ENCODE results near the gene REXO5. TPM values are rescaled to one million over a fixed set of nuclear protein-coding genes. Genes with fewer than 3 reads are reported as not detected.

REXO5 gene
- total RNA-seq, 2 donors from 2014 or later = 12.1 to 67.1 TPM

DNA sequence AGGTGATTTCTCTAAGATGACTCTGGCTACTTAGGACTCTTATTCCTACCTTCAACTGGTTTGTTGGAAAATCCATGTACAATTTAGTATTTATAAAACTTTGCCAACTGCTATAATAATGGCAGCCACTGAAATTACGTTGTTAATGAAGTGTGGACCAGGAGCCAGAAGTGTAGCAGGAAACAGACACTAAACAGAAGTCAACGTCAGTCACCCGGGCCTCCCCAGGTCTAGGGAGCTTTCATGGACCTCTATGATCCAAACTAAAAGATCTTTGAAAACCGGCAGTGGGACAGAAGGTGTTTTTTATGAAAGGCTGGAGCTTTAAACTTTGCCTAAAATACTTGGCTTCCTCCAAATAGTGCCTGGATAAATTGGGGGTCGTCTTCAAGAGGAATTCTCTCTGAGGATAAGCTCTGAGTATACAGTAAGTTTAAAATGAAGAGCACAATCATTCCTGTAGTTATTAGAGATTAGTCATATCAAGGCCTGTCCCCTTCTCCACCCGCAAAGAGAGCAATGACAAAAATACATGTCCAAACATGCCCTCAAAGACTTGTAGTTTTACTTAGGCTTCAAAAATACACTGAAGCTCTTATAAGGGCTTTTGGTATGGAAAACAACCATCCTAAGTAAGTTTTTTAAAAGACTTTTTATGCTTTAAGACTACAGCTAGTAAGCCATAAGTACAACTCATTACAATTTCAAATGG is 59.2 kb downstream of the REXO5 start:
- Histone ChIP-seq H3K27ac (peak overlapping the region in 1 of 2 donors; percentile 33), H3K27me3 (replicated peaks; ENCODE audit: insufficient read depth) (no peaks in the 10 kb centered on the region), H3K36me3 (no peaks in the 10 kb centered on the region), H3K4me1 (replicated peaks) (no peaks in the 10 kb centered on the region), H3K4me3 (no peak overlapping the region), H3K9me3 (no peaks in the 10 kb centered on the region)
- TF ChIP-seq CTCF (IDR thresholded peaks at IDR 0.05) (no peak), POLR2AphosphoS5 (IDR thresholded peaks at IDR 0.05) (no peak), POLR2A (IDR thresholded peaks at IDR 0.05) (no peak)
- no peak for DNase-seq (ENCODE audit: low spot score)
- WGBS = 52% methylated on average over 6 of the region's 6 CpGs
- intact Hi-C loops (cut with DNase I) = no loop called here

GRCh38 chr16:20866145-20866772 is 59.9 kb downstream of the REXO5 start:
- intact Hi-C loops (cut with DNase I) = no loop called here
- Histone ChIP-seq H3K4me3 (no peak overlapping the region), H3K27ac (peak overlapping the region in 1 of 2 donors; percentile 33), H3K4me1 (replicated peaks) (peaks cover 1% of the 10 kb centered on the region), H3K36me3 (no peaks in the 10 kb centered on the region), H3K27me3 (replicated peaks; ENCODE audit: insufficient read depth) (no peaks in the 10 kb centered on the region), H3K9me3 (no peaks in the 10 kb centered on the region)
- TF ChIP-seq POLR2AphosphoS5 (IDR thresholded peaks at IDR 0.05) (no peak), CTCF (IDR thresholded peaks at IDR 0.05) (no peak), POLR2A (IDR thresholded peaks at IDR 0.05) (no peak)
- 61% methylated on average over 6 of the region's 6 CpGs for WGBS
- DNase-seq (ENCODE audit: low spot score) = no peak

DNA sequence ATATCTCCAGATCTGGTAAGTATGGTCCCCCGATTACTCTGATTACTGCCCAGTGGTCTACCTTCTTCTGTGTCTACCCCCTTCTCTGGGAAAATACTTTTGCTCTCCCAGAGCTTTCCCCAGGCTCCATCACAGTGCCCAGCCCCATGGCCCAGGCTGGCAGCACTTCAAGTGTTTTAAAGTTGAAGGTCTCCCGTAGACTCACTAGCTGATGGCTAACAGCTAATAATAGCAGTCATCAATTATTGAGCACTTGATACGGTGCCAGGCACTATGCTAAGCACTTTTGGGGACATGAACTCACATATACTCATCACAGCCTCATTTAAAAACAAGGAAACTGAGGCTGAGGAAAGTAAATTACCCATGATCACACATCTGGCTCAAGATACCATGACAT is 60.5 kb downstream of the REXO5 start:
- intact Hi-C loops (cut with DNase I) = no loop called here
- Histone ChIP-seq H3K27me3 (replicated peaks; ENCODE audit: insufficient read depth) (no peaks in the 10 kb centered on the region), H3K27ac (no peak overlapping the region), H3K36me3 (no peaks in the 10 kb centered on the region), H3K9me3 (no peaks in the 10 kb centered on the region), H3K4me3 (no peak overlapping the region), H3K4me1 (replicated peaks) (peaks cover 2% of the 10 kb centered on the region)
- TF ChIP-seq CTCF (IDR thresholded peaks at IDR 0.05) = no peak
- no peak for TF ChIP-seq POLR2A (IDR thresholded peaks at IDR 0.05)
- TF ChIP-seq POLR2AphosphoS5 (IDR thresholded peaks at IDR 0.05) = no peak
- DNase-seq (ENCODE audit: low spot score) = no peak
- 86% methylated on average over 3 of the region's 3 CpGs for WGBS

GRCh38 chr16:20867585-20867984 is 61.3 kb downstream of the REXO5 start:
- Histone ChIP-seq H3K36me3 (no peaks in the 10 kb centered on the region), H3K27ac (no peak overlapping the region), H3K9me3 (no peaks in the 10 kb centered on the region), H3K4me1 (replicated peaks) (peaks cover 2% of the 10 kb centered on the region), H3K4me3 (no peak overlapping the region), H3K27me3 (replicated peaks; ENCODE audit: insufficient read depth) (no peaks in the 10 kb centered on the region)
- 87% methylated on average over 2 of the region's 2 CpGs for WGBS
- TF ChIP-seq POLR2A (IDR thresholded peaks at IDR 0.05) (no peak), POLR2AphosphoS5 (IDR thresholded peaks at IDR 0.05) (no peak), CTCF (IDR thresholded peaks at IDR 0.05) (no peak)
- DNase-seq (ENCODE audit: low spot score) = no peak
- intact Hi-C loops (cut with DNase I) = no loop called here

GRCh38 chr16:20868890-20869289 is 62.6 kb downstream of the REXO5 start:
- peaks cover 2% of the 10 kb centered on the region for H3K4me1 ChIP-seq (replicated peaks)
- intact Hi-C loops (cut with DNase I) = no loop called here

More at GRCh38 chr16:20868890-20869289, 62.6 kb downstream of the REXO5 start:
- no peaks in the 10 kb centered on the region for H3K36me3 ChIP-seq
- H3K27ac ChIP-seq = no peak overlapping the region
- H3K9me3 ChIP-seq = no peaks in the 10 kb centered on the region
- peak; percentile 16 for DNase-seq (ENCODE audit: low spot score)
- TF ChIP-seq POLR2A (IDR thresholded peaks at IDR 0.05) (no peak), CTCF (IDR thresholded peaks at IDR 0.05) (no peak), POLR2AphosphoS5 (IDR thresholded peaks at IDR 0.05) (no peak)
- WGBS = 15% methylated on average over 3 of the region's 3 CpGs
- no peak overlapping the region for H3K4me3 ChIP-seq
- no peaks in the 10 kb centered on the region for H3K27me3 ChIP-seq (replicated peaks; ENCODE audit: insufficient read depth)
